Liver (tissue), 9 donors: ENCODE measurements around the gene CCRL2. TPM values are rescaled to one million over a fixed set of nuclear protein-coding genes. Genes with fewer than 3 reads are reported as not detected.

Source experiments
- DNase-seq: peaks from one replicate; pipeline ENCODE4 v3.0.0-alpha.2; 2017; ENCODE audit warnings: low spot score
- H3K27ac ChIP-seq, 2 donors: one replicate each; pipeline ENCODE4 v1.7.0; 2013; ENCODE audit warnings: inconsistent platforms in 2 of 2, low read length in 2 of 2, control low read depth in 1 of 2, low read depth in 1 of 2, mild to moderate bottlenecking in 1 of 2
- H3K27me3 ChIP-seq, 4 donors: one replicate each; pipeline versions ENCODE4 v1.6.1 to v1.7.0; 2013; ENCODE audit warnings: low read length in 3 of 4, inconsistent platforms in 1 of 4, mild to moderate bottlenecking in 1 of 4, moderate library complexity in 1 of 4; ENCODE audit not compliant: control insufficient read depth in 4 of 4, insufficient read depth in 4 of 4
- H3K36me3 ChIP-seq, 4 donors: one replicate each; pipeline versions ENCODE4 v1.6.1 to v1.7.0; 2013; ENCODE audit warnings: low read length in 3 of 4, mild to moderate bottlenecking in 3 of 4, low read depth in 1 of 4, moderate library complexity in 1 of 4; ENCODE audit not compliant: control insufficient read depth in 4 of 4, insufficient read depth in 3 of 4
- H3K4me1 ChIP-seq, 4 donors: one replicate each; pipeline versions ENCODE4 v1.6.1 to v1.7.0; 2013; ENCODE audit warnings: low read length in 3 of 4, mild to moderate bottlenecking in 3 of 4, moderate library complexity in 1 of 4; ENCODE audit not compliant: control insufficient read depth in 4 of 4, insufficient read depth in 4 of 4
- H3K4me3 ChIP-seq, 3 donors: one replicate each; pipeline versions ENCODE4 v1.6.1 to v1.7.0; 2013; ENCODE audit warnings: low read length in 3 of 3, control low read depth in 1 of 3, low read depth in 1 of 3, mild to moderate bottlenecking in 1 of 3
- H3K9ac ChIP-seq, 2 donors: one replicate each; pipeline ENCODE4 v1.7.0; 2013; ENCODE audit warnings: low read length in 2 of 2, mild to moderate bottlenecking in 2 of 2, moderate library complexity in 2 of 2, control low read depth in 1 of 2, low read depth in 1 of 2
- H3K9me3 ChIP-seq, 4 donors: one replicate each; pipeline versions ENCODE4 v1.6.1 to v1.7.0; 2013; ENCODE audit warnings: low read length in 3 of 4; ENCODE audit not compliant: control insufficient read depth in 4 of 4
- EGR1 ChIP-seq, 2 donors: IDR thresholded peaks; 2 replicates each; pipeline ENCODE4 v1.6.1; 2016 to 2018; ENCODE audit warnings: antibody characterized with exemption in 2 of 2, low read depth in 2 of 2
- FOXA1 ChIP-seq: IDR thresholded peaks from 2 replicates; pipeline ENCODE4 v1.6.1; 2016; ENCODE audit warnings: antibody characterized with exemption
- FOXA2 ChIP-seq: IDR thresholded peaks from 2 replicates; pipeline ENCODE4 v1.6.1; 2016; ENCODE audit warnings: antibody characterized with exemption
- GABPA ChIP-seq, 2 donors: IDR thresholded peaks in 1 of 2; conservative IDR thresholded peaks in 1 of 2; 2 replicates each; pipeline ENCODE4 v1.6.1; 2016; ENCODE audit warnings: antibody characterized with exemption in 2 of 2, mild to moderate bottlenecking in 1 of 2, moderate library complexity in 1 of 2
- HNF4A ChIP-seq, 2 donors: conservative IDR thresholded peaks; 2 replicates each; pipeline ENCODE4 v1.6.1; 2016; ENCODE audit warnings: antibody characterized with exemption in 2 of 2, mild to moderate bottlenecking in 2 of 2
- HNF4G ChIP-seq: IDR thresholded peaks from 2 replicates; pipeline ENCODE4 v1.6.1; 2016; ENCODE audit warnings: antibody characterized with exemption
- JUND ChIP-seq, 2 donors: IDR thresholded peaks; 2 replicates each; pipeline ENCODE4 v1.6.1; 2016; ENCODE audit warnings: antibody characterized with exemption in 2 of 2
- NR2F2 ChIP-seq: IDR thresholded peaks from 2 replicates; pipeline ENCODE4 v1.6.1; 2016; ENCODE audit warnings: antibody characterized with exemption
- RAD21 ChIP-seq, 2 donors: IDR thresholded peaks; 2 replicates each; pipeline ENCODE4 v1.6.1; 2016; ENCODE audit warnings: antibody characterized with exemption in 2 of 2, mild to moderate bottlenecking in 2 of 2
- RXRA ChIP-seq, 2 donors: IDR thresholded peaks; 2 replicates each; pipeline ENCODE4 v1.6.1; 2017 to 2018; ENCODE audit warnings: antibody characterized with exemption in 2 of 2, mild to moderate bottlenecking in 1 of 2
- SP1 ChIP-seq: IDR thresholded peaks from 2 replicates; pipeline ENCODE4 v1.6.1; 2018; ENCODE audit warnings: antibody characterized with exemption, mild to moderate bottlenecking
- TAF1 ChIP-seq: conservative IDR thresholded peaks from 2 replicates; pipeline ENCODE4 v1.6.1; 2016; ENCODE audit warnings: antibody characterized with exemption, mild to moderate bottlenecking
- YY1 ChIP-seq: IDR thresholded peaks from 2 replicates; pipeline ENCODE4 v1.6.1; 2016; ENCODE audit warnings: antibody characterized with exemption, mild to moderate bottlenecking
- WGBS: extraction: QIAGEN DNeasy Blood & Tissue Kit; methylation state at CpG from one replicate; pipeline ENCODE4 v1.1.7; 2013; 5-methylcytosine and 5-hydroxymethylcytosine counted together
- polyA plus RNA-seq, 2 donors: library from polyadenylated mRNA; stranded (reverse) in 1 of 2; unstranded in 1 of 2; fragments of 200-250 nt in 1 of 2; fragments of >200 nt in 1 of 2; fragmentation: Nextera tagmentation in 1 of 2; extraction: Ambion mirVana in 1 of 2; gene quantifications; one replicate each; pipeline versions ENCODE4 v1.2.1 to v1.2.3, GENCODE V29; 2013 to 2015
- total RNA-seq, 2 donors: library from RNA; depleted of rRNA; stranded (reverse); fragments of >200 nt; gene quantifications; one replicate each; pipeline ENCODE4 v1.2.3, GENCODE V29; 2014
- TF ChIP-seq, protein P1 (sequence below): IDR thresholded peaks from 2 replicates; pipeline ENCODE4 v1.6.1; 2016; ENCODE audit warnings: antibody characterized with exemption
- TF ChIP-seq, protein P2 (sequence below): IDR thresholded peaks from 2 replicates; pipeline ENCODE4 v1.6.1; 2016; ENCODE audit warnings: antibody characterized with exemption, mild to moderate bottlenecking
- TF ChIP-seq, protein P3 (sequence below): fragments of 150-350 bp; IDR thresholded peaks from 2 replicates; pipeline ENCODE4 v1.5.1; 2017; ENCODE audit warnings: improper control_type of control experiment, low read depth, low read length; ENCODE audit not compliant: missing input control
- TF ChIP-seq, protein P4 (sequence below): IDR thresholded peaks from 2 replicates; pipeline ENCODE4 v1.6.1; 2016; ENCODE audit warnings: antibody characterized with exemption
- TF ChIP-seq, protein P5 (sequence below): IDR thresholded peaks from 2 replicates; pipeline ENCODE4 v1.6.1; 2016; ENCODE audit warnings: antibody characterized with exemption
- donor health status: healthy.
- donor health status: healthy.
- donor health status: healthy.
- donor health status: healthy.
- donor health status: healthy.

CCRL2 gene
- total and polyA plus RNA-seq, 4 donors: 0.51 to 9.0 (median 0.81) TPM

DNA sequence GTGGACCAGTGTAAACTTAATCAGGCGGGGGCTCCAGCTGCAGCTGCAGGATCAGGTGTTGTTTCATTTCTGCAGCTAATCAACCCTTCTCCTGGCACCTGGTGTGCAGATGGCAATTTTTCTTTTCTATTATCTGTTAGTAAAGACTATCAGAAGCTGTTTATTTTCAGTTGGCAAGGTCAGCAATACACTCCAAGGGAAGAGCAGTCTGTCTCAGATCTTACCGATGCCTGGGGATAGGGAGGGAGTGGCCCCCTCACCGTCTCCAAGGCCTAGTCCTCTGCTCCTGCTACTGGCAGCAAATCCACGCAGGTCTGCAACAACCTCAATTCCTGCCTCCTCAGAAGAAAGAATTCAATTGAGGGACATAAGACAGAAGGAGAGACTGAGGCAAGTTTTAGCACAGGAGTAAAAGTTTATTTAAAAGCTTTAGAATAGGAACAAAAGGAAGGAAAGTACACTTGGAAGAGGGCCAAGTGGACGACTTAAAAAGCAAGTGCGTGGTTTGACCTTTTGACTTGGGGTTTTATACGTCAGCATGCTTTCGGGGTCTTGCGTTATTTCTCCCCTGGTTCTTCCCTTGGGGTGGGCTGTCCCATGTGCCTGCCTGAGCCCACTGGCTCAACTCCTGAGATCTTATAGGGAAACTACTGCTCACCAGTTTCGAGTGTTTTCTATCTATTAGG lies 9.2 kb downstream of the CCRL2 start:
- Histone ChIP-seq H3K36me3 (no peaks in the 10 kb centered on the region), H3K4me1 (no peaks in the 10 kb centered on the region)
- TF ChIP-seq YY1 (no peak), JUND (IDR thresholded peaks at IDR 0.05) (no peak), HNF4A (conservative IDR thresholded peaks at IDR 0.05) (no peak), HNF4G (no peak), FOXA1 (no peak), SP1 (no peak), RXRA (IDR thresholded peaks at IDR 0.05) (no peak), EGR1 (IDR thresholded peaks at IDR 0.05; ENCODE audit: low read depth in 2 of 2) (no peak), TAF1 (no peak), FOXA2 (no peak), RAD21 (IDR thresholded peaks at IDR 0.05) (no peak), GABPA (IDR thresholded peaks at IDR 0.05 in 1 of 2, conservative IDR thresholded peaks at IDR 0.05 in 1 of 2) (no peak), NR2F2 (no peak)
- TF ChIP-seq, protein P1, sequence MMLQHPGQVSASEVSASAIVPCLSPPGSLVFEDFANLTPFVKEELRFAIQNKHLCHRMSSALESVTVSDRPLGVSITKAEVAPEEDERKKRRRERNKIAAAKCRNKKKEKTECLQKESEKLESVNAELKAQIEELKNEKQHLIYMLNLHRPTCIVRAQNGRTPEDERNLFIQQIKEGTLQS: no peak
- TF ChIP-seq, protein P2, sequence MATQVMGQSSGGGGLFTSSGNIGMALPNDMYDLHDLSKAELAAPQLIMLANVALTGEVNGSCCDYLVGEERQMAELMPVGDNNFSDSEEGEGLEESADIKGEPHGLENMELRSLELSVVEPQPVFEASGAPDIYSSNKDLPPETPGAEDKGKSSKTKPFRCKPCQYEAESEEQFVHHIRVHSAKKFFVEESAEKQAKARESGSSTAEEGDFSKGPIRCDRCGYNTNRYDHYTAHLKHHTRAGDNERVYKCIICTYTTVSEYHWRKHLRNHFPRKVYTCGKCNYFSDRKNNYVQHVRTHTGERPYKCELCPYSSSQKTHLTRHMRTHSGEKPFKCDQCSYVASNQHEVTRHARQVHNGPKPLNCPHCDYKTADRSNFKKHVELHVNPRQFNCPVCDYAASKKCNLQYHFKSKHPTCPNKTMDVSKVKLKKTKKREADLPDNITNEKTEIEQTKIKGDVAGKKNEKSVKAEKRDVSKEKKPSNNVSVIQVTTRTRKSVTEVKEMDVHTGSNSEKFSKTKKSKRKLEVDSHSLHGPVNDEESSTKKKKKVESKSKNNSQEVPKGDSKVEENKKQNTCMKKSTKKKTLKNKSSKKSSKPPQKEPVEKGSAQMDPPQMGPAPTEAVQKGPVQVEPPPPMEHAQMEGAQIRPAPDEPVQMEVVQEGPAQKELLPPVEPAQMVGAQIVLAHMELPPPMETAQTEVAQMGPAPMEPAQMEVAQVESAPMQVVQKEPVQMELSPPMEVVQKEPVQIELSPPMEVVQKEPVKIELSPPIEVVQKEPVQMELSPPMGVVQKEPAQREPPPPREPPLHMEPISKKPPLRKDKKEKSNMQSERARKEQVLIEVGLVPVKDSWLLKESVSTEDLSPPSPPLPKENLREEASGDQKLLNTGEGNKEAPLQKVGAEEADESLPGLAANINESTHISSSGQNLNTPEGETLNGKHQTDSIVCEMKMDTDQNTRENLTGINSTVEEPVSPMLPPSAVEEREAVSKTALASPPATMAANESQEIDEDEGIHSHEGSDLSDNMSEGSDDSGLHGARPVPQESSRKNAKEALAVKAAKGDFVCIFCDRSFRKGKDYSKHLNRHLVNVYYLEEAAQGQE: no peak
- TF ChIP-seq, protein P3, sequence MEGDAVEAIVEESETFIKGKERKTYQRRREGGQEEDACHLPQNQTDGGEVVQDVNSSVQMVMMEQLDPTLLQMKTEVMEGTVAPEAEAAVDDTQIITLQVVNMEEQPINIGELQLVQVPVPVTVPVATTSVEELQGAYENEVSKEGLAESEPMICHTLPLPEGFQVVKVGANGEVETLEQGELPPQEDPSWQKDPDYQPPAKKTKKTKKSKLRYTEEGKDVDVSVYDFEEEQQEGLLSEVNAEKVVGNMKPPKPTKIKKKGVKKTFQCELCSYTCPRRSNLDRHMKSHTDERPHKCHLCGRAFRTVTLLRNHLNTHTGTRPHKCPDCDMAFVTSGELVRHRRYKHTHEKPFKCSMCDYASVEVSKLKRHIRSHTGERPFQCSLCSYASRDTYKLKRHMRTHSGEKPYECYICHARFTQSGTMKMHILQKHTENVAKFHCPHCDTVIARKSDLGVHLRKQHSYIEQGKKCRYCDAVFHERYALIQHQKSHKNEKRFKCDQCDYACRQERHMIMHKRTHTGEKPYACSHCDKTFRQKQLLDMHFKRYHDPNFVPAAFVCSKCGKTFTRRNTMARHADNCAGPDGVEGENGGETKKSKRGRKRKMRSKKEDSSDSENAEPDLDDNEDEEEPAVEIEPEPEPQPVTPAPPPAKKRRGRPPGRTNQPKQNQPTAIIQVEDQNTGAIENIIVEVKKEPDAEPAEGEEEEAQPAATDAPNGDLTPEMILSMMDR: no peak
- TF ChIP-seq, protein P4, sequence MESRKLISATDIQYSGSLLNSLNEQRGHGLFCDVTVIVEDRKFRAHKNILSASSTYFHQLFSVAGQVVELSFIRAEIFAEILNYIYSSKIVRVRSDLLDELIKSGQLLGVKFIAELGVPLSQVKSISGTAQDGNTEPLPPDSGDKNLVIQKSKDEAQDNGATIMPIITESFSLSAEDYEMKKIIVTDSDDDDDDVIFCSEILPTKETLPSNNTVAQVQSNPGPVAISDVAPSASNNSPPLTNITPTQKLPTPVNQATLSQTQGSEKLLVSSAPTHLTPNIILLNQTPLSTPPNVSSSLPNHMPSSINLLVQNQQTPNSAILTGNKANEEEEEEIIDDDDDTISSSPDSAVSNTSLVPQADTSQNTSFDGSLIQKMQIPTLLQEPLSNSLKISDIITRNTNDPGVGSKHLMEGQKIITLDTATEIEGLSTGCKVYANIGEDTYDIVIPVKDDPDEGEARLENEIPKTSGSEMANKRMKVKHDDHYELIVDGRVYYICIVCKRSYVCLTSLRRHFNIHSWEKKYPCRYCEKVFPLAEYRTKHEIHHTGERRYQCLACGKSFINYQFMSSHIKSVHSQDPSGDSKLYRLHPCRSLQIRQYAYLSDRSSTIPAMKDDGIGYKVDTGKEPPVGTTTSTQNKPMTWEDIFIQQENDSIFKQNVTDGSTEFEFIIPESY: no peak
- TF ChIP-seq, protein P5, sequence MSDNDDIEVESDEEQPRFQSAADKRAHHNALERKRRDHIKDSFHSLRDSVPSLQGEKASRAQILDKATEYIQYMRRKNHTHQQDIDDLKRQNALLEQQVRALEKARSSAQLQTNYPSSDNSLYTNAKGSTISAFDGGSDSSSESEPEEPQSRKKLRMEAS: no peak

More for the DNA sequence above, 9.2 kb downstream of the CCRL2 start:
- H3K4me3 ChIP-seq: no peak overlapping the region
- 67% methylated on average over 10 of the region's 10 CpGs for WGBS
- no peak for DNase-seq
- H3K27ac ChIP-seq: no peak overlapping the region
- no peaks in the 10 kb centered on the region for H3K9me3 ChIP-seq
- no peak overlapping the region for H3K9ac ChIP-seq
- H3K27me3 ChIP-seq: no peaks in the 10 kb centered on the region
